ENCODE measurements around the gene MBOAT2. TPM values are rescaled to one million over a fixed set of nuclear protein-coding genes. Genes with fewer than 3 reads are reported as not detected.

MBOAT2 gene
- total RNA-seq, 1 donor from 2014 or later, result 72.5 TPM

DNA sequence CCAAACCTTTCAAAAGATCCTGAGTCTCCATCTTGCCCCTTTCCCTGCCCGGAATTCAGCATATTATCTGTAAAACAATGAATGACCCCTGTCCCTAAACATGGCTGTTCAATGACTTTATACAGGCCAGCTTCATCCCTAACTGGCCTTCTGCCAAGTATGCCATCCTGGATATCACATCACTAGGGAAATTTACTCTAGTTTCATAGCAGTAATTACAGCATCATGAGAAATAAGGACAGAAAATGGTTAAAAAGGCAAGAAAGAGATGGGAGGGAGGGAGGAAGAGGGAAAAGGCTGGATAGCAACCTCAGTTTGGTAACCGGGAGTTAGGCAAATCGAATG, 4.4 kb downstream of the MBOAT2 start:
- TF ChIP-seq, protein P1, sequence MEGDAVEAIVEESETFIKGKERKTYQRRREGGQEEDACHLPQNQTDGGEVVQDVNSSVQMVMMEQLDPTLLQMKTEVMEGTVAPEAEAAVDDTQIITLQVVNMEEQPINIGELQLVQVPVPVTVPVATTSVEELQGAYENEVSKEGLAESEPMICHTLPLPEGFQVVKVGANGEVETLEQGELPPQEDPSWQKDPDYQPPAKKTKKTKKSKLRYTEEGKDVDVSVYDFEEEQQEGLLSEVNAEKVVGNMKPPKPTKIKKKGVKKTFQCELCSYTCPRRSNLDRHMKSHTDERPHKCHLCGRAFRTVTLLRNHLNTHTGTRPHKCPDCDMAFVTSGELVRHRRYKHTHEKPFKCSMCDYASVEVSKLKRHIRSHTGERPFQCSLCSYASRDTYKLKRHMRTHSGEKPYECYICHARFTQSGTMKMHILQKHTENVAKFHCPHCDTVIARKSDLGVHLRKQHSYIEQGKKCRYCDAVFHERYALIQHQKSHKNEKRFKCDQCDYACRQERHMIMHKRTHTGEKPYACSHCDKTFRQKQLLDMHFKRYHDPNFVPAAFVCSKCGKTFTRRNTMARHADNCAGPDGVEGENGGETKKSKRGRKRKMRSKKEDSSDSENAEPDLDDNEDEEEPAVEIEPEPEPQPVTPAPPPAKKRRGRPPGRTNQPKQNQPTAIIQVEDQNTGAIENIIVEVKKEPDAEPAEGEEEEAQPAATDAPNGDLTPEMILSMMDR (IDR thresholded peaks at IDR 0.05; ENCODE audit: partially characterized antibody, unreplicated experiment), result no peak
- Mint-ChIP-seq H3K27ac (ENCODE audit: unreplicated experiment) (no peak overlapping the region), H3K4me3 (ENCODE audit: unreplicated experiment) (no peak overlapping the region), H3K4me1 (ENCODE audit: low read depth, unreplicated experiment) (peaks cover 23% of the 10 kb centered on the region), H3K36me3 (ENCODE audit: unreplicated experiment) (no peaks in the 10 kb centered on the region), H3K27me3 (ENCODE audit: unreplicated experiment) (peaks cover 2% of the 10 kb centered on the region), H3K9me3 (ENCODE audit: unreplicated experiment) (peaks cover 6% of the 10 kb centered on the region)
- DNase-seq, result no peak

DNA sequence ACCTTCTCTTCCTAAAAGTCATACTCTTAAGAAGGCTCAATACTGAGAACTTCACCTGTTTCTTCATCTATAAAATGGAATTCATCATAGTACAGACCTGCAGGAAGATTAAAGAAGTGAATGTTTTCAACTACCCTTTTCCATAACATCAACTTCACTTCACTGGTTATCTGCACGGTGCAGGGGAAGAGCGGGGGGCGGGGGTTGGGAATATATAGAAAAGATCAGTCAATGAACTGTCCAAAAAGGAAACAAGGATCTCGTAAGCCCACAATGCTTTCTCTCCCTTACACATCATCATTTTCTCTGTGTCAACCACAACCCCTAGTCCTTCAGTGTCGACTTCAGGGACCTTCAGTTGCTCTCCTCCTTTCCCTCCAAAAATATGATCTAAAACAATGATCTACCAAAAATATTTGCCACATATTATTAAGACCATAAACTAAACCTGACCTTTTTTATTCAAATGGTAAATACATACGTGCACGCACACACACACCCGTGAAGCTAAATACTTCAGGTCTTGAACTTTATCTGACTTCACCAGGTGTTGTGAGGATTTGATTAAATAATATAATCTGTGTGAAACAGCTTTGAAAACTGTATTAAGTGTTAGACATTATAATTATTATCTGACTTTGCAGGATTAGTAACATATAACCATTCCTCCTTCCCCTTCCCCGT, 4.9 kb downstream of the MBOAT2 start:
- no peak overlapping the region for H3K4me3 Mint-ChIP-seq (ENCODE audit: unreplicated experiment)
- H3K4me1 Mint-ChIP-seq (ENCODE audit: low read depth, unreplicated experiment), result peaks cover 26% of the 10 kb centered on the region
- H3K27me3 Mint-ChIP-seq (ENCODE audit: unreplicated experiment), result peaks cover 2% of the 10 kb centered on the region
- DNase-seq, result no peak
- TF ChIP-seq, protein P1 (IDR thresholded peaks at IDR 0.05; ENCODE audit: partially characterized antibody, unreplicated experiment), result no peak
- H3K9me3 Mint-ChIP-seq (ENCODE audit: unreplicated experiment), result peaks cover 6% of the 10 kb centered on the region
- no peak overlapping the region for H3K27ac Mint-ChIP-seq (ENCODE audit: unreplicated experiment)
- H3K36me3 Mint-ChIP-seq (ENCODE audit: unreplicated experiment), result no peaks in the 10 kb centered on the region

DNA sequence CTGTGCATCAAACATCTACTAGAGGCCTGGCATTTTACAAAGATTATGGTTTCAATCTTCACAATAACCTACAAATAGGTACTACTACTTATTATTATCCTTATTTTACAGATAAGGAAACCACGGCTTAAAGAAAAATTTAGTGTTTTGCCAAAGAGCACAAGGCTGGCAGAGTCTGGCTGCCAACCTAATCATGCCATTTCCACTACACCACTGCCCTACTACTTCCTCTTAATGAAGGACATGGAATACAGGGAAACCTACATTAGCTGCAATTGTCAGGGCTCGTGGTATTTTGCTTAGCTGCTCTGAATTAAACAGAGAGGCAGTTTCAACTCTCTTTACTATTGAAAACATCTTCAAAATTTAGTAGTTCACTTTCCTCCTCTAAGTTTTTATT, 5.9 kb downstream of the MBOAT2 start:
- peaks cover 24% of the 10 kb centered on the region for H3K4me1 Mint-ChIP-seq (ENCODE audit: low read depth, unreplicated experiment)
- H3K9me3 Mint-ChIP-seq (ENCODE audit: unreplicated experiment), result peaks cover 4% of the 10 kb centered on the region
- TF ChIP-seq, protein P1 (IDR thresholded peaks at IDR 0.05; ENCODE audit: partially characterized antibody, unreplicated experiment), result no peak

DNA sequence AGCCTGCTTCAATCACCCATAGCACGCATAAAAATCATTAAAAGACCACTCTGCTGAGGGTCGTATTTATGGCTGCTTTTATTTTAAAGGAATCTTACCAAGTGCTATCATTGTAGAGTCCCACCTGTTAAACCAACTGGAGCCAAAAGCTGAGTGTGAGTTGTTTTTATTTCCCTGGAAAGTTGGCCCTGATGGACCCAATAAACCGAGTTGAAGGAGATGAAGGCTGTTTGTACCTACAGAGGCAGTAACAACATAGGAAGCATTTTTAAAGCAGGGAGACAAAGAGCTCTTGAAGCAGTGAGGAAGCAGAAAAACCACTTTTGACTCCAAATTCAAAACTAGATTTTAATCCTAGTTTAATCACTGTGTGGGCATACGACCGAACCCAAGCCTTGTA, 6.4 kb downstream of the MBOAT2 start:
- no peak overlapping the region for H3K27ac Mint-ChIP-seq (ENCODE audit: unreplicated experiment)
- H3K4me1 Mint-ChIP-seq (ENCODE audit: low read depth, unreplicated experiment), result peaks cover 21% of the 10 kb centered on the region
- no peaks in the 10 kb centered on the region for H3K36me3 Mint-ChIP-seq (ENCODE audit: unreplicated experiment)
- TF ChIP-seq, protein P1 (IDR thresholded peaks at IDR 0.05; ENCODE audit: partially characterized antibody, unreplicated experiment), result no peak
- H3K27me3 Mint-ChIP-seq (ENCODE audit: unreplicated experiment), result no peaks in the 10 kb centered on the region
- H3K4me3 Mint-ChIP-seq (ENCODE audit: unreplicated experiment), result no peak overlapping the region
- H3K9me3 Mint-ChIP-seq (ENCODE audit: unreplicated experiment), result peaks cover 2% of the 10 kb centered on the region
- no peak for DNase-seq

More for the DNA sequence above, 5.9 kb downstream of the MBOAT2 start:
- Mint-ChIP-seq H3K36me3 (ENCODE audit: unreplicated experiment) (no peaks in the 10 kb centered on the region), H3K4me3 (ENCODE audit: unreplicated experiment) (no peak overlapping the region), H3K27ac (ENCODE audit: unreplicated experiment) (no peak overlapping the region), H3K27me3 (ENCODE audit: unreplicated experiment) (no peaks in the 10 kb centered on the region)
- DNase-seq, result no peak

DNA sequence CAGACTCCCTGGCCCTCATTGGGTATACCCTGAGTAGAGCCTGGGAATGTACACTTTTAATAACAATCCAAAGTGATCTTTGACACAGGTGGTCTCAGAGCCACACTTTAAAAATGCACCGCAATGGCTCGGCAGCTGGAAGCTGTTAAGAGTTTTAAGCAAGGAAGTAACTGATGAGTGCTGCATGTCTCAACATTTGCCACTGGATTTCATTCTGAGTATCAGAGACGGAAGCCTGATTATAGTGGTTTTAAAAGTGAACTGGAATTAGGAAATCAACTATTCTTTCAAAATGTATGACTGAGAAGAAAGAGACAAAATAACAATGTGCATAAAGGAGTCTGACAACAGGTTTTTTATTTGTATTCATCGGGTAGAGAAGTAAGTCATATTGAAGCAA, 7.5 kb downstream of the MBOAT2 start:
- TF ChIP-seq, protein P1 (IDR thresholded peaks at IDR 0.05; ENCODE audit: partially characterized antibody, unreplicated experiment), result no peak
- H3K9me3 Mint-ChIP-seq (ENCODE audit: unreplicated experiment), result peaks cover 2% of the 10 kb centered on the region
- H3K36me3 Mint-ChIP-seq (ENCODE audit: unreplicated experiment), result no peaks in the 10 kb centered on the region
- no peak overlapping the region for H3K27ac Mint-ChIP-seq (ENCODE audit: unreplicated experiment)
- H3K4me3 Mint-ChIP-seq (ENCODE audit: unreplicated experiment), result no peak overlapping the region
- no peaks in the 10 kb centered on the region for H3K27me3 Mint-ChIP-seq (ENCODE audit: unreplicated experiment)
- no peak for DNase-seq
- H3K4me1 Mint-ChIP-seq (ENCODE audit: low read depth, unreplicated experiment), result peaks cover 21% of the 10 kb centered on the region
